ENCODE results near the gene RDX.
"Not testable (repeated sequence)": the region's sequence is repeated elsewhere in the genome, so short reads cannot be mapped to it uniquely, and the experiment has no call there.

DNA sequence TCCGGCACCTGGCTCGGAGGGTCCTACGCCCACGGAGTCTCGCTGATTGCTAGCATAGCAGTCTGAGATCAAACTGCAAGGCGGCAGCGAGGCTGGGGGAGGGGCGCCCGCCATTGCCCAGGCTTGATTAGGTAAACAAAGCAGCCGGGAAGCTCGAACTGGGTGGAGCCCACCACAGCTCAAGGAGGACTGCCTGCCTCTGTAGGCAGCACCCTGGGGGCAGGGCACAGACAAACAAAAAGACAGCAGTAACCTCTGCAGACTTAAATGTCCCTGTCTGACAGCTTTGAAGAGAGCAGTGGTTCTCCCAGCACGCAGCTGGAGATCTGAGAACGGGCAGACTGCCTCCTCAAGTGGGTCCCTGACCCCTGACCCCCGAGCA lies 87.1 kb downstream of the RDX start:
- not testable (repeated sequence) for TF ChIP-seq CTCF (IDR thresholded peaks at IDR 0.05); ZFX (IDR thresholded peaks at IDR 0.05; ENCODE audit: borderline replicate concordance)
